Caki2 (cell line): ENCODE data around the gene POLR1G. TPM values are rescaled to one million over a fixed set of nuclear protein-coding genes. Genes with fewer than 3 reads are reported as not detected.
A peak's percentile ranks its signal among the peaks of the same experiment; 100 is the strongest.

Source experiments
- DNase-seq: peaks from one replicate; pipeline ENCODE4 v3.0.0-alpha.2; 2015; ENCODE audit warnings: low read depth
- in situ Hi-C: cut with HindIII; loops from 2 replicates; pipeline ENCODE4 v1.10.0; 2016; ENCODE audit warnings: low sequenced_read_pairs, low pct_unique_long_range_greater_than_20kb, mixed read lengths
- total RNA-seq: library from RNA; depleted of rRNA; stranded (reverse); fragments of >200 nt; shearing (Covaris generic); gene quantifications from 2 replicates; pipeline ENCODE4 v1.2.3, GENCODE V29; 2014; ENCODE audit warnings: low replicate concordance

The POLR1G gene
- total RNA-seq, 1 experiment from 2014 or later = 32.3 TPM

- DNase-seq = peak; percentile 85
- in situ Hi-C loops = no loop called here
These were observed 33.3 kb downstream of the POLR1G start for GRCh38 chr19:45439569-45440258.

DNA sequence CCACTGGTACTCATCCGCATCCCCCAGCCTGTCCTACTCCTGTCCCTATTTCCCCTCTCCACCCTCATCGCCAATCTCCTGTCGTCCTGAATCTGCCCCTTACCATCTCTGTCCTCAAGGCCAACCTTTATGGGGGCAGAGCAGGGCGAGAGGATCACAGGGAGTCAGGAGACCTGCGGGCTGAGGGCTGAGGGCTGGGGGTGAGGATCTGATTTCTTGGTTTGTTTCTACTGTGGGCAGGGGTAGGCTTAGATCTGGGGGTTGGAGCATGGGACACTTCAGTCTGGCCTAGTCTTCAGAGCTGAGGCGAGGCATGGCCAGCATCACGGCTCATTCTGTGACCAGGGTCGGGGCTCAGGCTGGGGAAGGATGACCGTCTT is 33.8 kb downstream of the POLR1G start:
- in situ Hi-C loops = no loop called here
- DNase-seq = no peak

GRCh38 chr19:45440873-45441654 is 34.6 kb downstream of the POLR1G start:
- DNase-seq = peak; percentile 66
- in situ Hi-C loops = no loop called here

DNA sequence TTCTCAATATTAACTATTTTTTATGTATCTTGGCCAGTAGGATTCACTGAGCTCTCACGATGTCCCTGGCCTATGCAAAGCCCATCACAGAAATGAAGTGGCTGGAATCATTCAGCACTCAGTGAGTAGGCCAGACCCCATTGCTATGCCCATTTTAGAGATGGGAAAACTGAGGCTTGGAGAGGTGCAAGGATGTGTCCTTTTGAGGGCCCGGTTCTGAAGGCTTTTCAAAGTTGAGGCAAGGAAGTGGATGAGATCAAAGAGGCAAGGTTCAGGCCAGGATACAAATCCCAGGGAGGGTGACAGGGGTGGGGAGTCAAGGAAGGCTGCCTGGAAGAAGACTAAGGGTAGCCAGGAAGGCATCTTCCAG is 35.9 kb downstream of the POLR1G start:
- DNase-seq = no peak
- in situ Hi-C loops = no loop called here

DNA sequence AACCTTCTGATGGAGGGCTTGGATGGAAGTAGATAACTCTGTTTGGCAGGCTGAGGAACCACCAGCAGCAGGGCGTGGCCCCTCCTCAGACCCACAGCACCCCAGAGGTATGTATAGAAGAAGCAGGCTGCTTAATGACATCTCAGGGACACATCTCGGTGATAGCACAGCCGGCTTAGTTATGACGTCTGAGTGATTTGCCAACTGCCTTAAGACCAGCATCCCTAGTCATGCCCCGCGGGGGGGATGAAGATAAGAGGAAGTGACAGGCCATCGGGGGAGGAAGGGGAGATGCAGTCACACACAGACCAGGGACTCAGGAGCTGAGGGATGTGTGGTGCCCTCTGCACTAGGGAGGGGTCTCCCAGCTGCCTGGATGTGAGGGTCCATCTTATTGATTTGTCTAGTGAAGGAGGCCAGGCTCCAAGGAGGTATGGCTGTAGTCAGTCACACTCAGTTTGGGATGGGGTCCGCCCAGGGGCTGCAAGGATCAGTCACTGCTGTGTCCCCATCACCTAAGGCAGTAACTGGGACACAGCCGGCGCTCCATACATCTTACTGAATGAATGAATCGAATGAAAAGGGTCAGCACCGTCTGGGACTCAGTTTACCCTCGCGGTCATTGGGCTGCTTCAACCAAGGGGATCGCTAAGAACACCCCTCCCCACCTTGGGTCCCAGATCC is 36.5 kb downstream of the POLR1G start:
- in situ Hi-C loops = no loop called here
- peak; percentile 60 for DNase-seq

DNA sequence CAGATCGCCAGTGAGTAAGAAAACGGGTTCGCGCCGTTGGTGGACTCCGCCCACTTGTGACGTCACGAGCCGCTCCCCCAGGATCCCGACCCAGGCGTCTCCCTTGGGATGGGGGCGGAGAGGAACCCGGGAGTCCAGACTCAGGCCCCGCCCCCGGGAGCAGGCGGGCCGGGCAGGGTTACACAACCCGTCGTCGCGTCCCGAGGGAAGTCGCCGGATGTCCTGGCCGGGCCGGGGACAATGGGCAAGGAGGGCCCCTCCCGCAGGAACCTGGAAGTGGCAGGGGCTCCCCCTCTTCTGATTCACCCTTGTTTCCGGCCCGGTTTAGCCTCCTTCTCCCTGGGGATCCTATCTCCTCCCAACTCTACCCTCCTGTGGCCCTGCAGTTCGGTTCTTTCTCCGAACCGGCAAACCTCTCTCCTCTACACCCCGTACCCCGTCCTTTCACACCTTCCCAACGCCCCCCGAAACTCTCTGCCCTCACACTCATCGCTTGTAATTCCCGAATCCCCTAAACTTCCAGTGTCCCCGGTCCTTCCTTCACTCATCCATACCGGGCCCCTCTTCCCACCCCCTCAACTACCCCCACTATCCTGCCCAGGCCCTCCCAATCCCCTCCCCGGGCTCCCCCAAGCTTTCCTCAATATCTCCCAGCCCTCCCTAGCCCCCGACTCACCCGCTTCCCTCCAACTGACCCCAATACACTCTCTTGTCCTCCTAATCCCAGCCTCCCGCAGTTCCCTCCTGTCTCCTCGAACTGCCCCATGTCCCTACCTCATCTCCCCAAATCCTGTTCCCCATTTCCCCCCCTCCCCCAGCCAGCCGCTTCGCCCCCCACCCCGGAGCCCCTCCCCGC is 37.2 kb downstream of the POLR1G start:
- peak; percentile 99 for DNase-seq
- in situ Hi-C loops = no loop called here

DNA sequence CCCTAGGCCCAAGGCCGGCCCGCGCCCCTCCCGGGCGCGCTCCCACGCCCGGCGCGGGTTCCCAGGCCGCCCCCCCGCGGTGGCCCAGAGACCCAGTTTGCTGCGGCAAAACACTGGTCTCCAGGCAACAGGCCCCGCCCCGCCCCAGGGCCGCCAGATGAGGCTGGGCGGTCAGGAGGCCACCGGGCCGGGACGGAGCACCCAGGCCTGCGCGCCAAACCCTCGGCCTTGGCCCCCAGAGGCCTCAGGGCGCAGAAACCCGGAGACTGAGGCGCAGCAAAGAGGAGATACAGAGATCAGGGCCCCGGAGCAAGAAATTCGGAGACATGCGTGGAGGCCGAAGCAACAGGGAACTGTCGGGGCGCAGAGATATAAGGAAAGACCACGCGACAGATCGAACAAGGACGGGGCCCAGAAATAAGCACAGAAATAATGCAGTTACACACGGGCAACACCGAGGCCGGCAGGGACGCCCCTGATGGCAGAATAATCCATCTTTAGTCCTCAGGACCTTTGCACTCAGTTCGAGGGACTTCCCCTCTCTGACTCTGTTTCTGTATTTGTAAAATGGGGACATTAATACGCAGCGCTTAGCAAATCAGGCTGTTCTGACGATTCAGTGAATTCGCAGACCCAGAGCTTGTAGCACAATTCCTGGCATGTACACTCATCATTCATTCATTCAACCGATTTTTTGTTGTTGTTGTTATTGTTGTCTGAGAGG is 38.0 kb downstream of the POLR1G start:
- in situ Hi-C loops = no loop called here
- DNase-seq = peak; percentile 80

DNA sequence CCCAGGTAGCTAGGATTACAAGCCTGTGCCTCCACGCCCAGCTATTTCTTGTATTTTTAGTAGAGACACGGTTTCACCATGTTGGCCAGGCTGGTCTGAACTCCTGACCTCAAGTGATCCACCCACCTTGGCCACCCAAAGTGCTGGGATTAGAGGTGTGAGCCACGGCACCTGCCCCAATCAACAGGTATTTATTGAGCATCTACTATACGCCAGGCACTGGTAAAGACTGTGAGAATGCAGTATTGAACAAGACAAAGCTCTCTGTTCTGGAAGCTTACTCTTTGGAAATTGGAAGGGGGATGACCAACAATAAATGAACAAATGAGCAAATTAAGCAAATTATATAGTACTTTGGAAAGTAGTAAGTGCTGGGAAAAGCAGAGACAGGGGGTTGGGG is 38.7 kb downstream of the POLR1G start:
- in situ Hi-C loops = no loop called here
- no peak for DNase-seq

- in situ Hi-C loops = no loop called here
- no peak for DNase-seq
These were observed 39.9 kb downstream of the POLR1G start for GRCh38 chr19:45446295-45446694.

- DNase-seq = no peak
- in situ Hi-C loops = no loop called here
These were observed 40.5 kb downstream of the POLR1G start for GRCh38 chr19:45446944-45447343.

GRCh38 chr19:45448425-45448756 is 41.9 kb downstream of the POLR1G start:
- in situ Hi-C loops = no loop called here
- no peak for DNase-seq

- in situ Hi-C loops = no loop called here
- DNase-seq = peak; percentile 87
These were observed 42.4 kb downstream of the POLR1G start for GRCh38 chr19:45448887-45449299.

DNA sequence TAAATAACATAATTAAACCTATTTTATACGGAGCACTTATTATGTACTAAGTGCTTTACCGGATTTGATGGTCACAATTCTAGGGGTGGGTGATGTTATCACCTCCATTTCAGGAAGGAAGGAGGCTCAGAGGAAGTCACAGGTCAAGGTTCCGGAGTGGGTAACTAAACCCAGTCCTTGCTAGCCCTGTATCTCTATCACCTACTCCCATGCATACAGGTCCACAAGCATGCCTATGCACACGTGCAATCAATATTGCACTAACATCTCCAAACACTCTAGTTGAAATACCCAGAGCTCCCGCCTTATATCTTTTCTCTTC is 43.5 kb downstream of the POLR1G start:
- in situ Hi-C loops = no loop called here
- no peak for DNase-seq

DNA sequence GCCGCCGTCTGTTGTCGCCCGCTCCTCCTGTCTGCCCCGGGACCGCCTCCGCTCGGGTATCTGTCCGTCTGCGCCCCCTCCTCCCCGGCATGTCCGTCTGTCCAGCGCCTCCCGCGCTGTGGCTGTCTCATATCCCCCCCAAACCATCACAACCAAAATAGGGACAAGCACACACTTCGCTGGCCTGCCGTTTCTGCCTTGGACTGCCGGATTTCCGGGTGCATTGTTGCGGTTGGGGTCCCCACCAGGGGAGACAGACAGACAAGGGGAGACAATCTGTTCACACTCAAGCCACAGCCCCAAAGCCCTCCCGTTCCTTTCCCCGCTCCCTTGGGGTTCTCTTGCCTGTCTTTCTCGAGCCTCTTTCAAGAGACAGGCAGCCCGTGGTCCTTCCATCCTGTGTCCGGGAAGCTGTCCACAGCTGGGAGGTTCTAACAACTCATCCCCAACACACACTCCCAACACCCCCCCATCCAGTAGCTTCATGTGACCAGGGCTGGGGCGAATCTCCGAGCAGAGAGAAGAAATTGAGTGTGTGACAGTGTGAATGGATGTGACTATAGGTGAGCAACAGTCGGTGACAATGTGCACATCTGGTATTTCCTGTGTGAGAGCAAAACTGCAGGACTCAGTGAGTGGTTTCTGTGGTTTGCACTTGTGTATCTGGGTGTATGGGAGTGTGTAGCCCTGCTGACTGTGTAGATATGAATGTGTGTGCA is 44.8 kb downstream of the POLR1G start:
- in situ Hi-C loops = no loop called here
- DNase-seq = peak; percentile 57

DNA sequence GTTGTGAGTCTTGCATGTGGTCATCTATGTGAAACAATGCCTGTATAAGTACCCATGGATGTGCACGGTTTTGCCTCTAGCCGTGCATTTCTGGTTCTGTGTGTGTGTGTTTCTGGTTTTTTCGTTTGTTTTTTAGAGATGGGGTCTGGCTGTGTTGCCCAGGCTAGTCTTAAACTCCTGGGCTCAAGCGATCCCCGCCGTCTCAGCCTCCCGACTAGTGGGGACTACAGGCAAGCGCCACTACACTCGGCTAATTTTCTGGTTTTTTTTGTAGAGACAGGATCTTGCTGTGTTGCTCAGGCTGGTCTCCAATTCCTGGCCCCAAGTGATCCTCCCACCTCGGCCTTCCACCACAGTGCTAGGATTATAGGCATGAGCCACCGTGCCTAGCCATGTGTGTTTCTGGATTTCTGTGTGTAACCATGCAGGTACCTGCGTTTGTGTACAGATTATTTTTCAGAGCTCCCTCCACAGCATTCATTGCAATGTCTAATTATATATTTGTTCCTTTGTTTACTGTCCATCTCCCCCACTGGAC is 45.5 kb downstream of the POLR1G start:
- no peak for DNase-seq
- in situ Hi-C loops = no loop called here

DNA sequence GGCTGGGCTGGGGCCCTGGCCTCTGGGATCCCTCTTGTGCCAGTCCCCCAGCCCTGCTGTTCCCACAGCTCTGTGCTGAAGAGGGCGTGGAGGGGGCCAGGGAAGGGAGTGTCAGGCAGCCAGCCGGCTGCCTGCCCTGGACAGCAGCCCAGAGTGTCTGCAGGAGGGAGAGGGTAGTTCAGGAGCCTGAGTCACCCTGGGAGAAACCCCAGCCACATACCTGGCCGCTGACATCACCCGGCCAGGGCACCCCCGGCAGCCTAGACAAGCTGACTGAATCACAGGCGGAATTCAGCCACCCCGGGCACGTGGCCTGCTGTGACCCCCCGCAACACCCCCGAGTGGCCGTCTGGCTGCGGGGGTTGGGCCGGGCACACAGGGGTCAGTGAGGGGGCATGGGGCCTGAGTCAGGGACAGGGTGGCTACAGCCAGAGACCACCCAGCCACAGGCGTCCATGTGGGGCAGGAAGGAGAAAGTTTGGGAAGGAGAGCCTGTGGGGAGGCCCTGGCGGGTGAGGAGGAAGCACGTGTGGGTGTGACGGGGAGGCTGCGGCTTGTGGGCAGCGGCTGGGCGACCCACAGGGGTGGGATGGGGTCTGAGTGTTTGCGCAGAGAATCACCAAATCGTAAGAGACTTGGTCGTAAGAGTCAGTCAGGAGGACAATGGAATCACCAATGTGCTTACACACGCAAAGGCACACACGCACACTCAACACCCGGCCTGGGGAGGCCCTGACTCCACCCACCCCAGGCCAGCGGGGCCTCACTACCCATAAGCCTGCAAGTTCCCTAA is 49.5 kb downstream of the POLR1G start:
- DNase-seq = peak; percentile 100
- in situ Hi-C loops = no loop called here

DNA sequence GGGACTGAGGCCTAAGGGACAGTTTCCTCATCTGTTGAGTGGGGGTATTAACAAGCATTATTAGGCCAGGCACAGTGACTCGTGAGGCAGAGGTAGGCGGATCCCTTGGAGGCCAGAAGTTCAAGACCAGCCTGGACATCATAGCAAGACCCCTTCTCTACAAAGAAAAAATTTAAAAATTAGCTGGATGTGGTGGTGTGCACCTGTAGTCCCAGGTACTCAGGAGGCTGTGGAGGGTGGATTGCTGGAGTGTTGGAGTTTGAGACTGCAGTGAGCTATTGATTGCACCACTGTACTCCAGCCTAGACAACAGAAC is 50.0 kb downstream of the POLR1G start:
- in situ Hi-C loops = no loop called here
- DNase-seq = no peak
